Measurements from ENCODE around the gene PTX4. TPM values are rescaled to one million over a fixed set of nuclear protein-coding genes. Genes with fewer than 3 reads are reported as not detected.
"Not testable (repeated sequence)": the region's sequence is repeated elsewhere in the genome, so short reads cannot be mapped to it uniquely, and the experiment has no call there.

Gene PTX4
- total RNA-seq, 1 donor from 2014 or later: 0.35 TPM

DNA sequence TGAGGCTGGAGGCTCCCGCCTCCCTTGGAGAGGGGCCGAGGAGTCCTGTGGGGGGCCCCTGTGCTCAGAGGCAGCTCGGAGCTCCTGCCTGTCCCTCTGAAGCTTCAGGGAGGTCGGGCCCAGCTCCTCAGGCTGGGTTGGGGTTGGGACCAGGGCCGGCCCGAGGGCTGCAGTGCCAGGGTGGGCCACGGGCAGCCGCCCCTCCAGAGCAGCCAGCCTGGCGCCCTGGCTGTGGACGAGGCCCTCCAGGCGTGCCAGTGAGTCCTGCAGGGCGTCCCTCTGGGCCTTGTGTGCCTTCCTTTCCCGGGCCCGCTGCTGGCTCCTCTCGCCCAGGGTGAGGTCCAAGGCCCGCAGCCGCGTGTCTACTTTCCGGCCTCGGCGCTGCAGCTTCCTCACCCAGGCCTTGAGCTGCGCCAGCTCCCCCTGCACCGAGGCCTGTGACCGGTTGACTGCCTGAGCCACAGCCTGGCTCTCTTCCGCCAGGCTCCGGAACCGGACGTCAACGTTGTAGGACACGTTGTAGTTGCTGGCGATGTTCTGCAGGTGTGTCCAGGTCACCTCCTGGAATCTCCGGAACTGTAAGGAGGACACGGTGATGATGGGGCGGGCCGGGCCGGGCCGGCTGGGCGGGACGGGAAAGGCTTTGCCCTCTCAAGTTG, 1.2 kb downstream of the PTX4 start:
- DNase-seq (ENCODE audit: low spot score): no peak

DNA sequence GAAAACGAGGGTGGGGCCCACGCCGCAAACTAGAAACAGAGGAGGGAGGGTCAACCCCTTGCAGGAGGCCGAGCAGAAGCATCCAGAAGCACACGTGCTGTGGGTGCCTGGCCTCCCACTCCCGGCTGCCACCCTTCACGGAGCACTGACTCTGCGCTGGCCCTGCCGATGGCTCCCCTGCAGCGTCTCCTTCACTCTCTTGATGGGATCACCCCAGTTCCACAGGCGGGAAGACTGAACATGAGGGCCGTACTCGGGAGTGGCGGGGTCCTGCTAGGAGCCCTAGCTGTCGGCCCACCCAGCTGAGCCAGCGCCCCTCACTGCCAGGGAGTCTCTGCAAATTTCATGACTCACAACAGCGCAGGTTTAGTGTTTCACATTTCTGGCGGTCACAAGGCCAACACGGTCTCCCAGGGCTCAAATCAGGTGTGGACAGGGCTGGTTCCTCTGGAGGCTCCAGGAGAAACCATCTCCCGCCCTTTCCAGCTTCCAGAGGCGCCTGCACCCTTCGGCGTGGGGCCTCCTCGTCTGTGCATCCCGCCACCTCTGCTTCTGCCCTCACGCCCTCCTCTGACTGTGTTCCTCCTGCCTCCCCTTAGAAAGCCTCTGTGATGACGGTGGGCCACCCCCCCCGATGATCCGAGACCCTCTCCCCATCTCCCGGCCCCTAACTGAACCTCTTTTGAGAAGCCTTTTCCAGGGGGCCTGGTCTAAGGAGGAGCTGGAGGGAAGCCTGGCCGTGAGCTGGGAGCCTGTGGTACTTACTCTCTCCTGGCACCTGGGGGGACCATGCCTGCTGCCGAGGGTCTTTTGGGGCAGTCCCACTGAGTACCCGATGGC, 2.0 kb downstream of the PTX4 start:
- no peak for DNase-seq (ENCODE audit: low spot score)

DNA sequence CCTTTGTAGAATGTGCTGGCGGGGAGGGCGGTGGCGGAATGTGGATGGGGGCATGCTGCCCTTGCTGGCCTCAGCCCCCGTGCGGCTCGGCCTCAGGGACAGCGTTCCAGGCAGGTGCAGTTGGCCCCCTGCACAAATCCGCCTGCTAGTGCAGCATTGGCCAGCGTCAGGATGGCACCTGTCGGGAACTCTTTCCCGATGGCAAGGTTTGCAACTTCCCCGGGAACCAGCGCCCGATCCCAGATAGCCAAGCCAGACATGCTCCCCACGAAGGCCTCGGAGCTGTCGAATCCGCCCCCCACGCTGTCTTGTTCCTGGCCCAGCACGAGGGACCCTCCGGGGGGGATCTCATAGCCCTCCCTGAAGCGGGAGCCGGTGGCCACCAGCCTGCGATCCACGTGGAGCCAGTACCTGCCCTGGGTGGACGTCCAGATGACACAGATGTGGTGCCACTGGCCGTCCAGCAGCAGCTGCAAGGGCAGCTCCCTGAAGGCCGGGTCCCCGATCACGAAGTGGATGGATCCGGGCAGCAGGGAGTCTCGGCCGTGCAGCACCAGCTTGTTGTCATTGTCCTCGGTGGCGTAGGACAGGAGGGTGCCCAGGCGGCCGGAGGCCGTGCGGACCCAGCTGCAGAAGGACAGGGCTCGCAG, 2.8 kb downstream of the PTX4 start:
- DNase-seq (ENCODE audit: low spot score): no peak

DNA sequence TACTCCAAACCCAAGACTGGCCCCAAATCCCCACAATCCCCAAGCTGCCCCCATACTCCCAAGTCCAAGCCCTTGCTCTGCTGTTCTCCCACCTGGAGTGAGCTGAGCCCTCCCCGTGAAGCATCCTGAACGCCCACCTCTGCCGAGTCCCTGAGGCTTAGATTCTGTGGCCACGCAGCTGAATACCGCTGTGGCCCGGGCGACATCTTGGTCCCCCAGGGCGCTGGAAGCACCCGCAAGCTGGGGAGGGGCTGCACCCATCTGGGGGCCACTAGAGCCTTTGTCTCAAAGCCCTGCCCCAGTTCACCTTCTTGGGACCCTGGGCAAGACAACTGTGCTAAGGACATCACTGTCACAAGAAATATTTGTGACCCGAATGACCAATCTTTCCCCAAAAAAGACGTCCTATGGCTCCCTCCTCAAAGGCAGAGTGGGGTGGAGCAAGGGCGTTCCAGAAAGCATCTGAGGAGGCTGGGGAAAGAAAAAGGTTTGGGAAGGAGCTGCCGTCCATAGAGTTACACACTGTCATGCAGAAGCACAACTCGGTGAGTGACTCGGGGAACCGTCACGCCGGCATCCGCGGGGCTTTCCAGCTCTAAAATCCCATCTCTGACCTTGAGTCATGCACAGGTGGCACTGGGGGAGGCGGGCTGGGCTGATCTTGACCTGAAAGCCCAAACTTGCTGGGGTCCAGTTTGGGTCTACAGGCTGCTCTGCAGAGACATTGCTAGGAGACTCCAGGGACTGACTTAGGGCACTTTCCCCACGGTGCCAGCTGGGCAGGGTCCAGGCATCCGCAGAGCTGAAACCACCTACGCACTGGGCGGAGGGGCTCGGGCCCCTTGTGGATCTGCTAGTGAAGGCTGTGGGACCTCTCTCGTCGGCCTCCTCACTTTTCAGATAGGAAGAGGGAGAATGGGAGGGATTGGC, 6.6 kb downstream of the PTX4 start:
- no peak for DNase-seq (ENCODE audit: low spot score)

DNA sequence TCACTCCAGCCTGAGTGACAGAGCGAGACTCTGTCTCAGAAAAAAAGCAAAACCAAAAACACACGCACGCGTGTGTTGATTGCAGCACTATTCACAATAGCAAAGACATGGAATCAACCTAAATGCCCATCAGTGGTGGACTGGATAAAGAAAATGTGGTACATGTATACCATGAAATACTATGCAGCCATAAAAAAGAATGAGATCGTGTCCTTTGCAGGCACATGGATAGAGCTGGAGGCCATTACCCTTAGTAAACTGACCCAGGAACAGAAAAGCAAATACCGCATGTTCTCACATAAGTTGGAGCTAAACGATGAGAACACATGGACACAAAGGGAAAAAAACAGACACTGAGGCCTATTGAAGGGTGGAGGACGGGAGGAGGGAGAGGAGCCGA, 9.8 kb downstream of the PTX4 start:
- not testable (repeated sequence) for DNase-seq (ENCODE audit: low spot score)

DNA sequence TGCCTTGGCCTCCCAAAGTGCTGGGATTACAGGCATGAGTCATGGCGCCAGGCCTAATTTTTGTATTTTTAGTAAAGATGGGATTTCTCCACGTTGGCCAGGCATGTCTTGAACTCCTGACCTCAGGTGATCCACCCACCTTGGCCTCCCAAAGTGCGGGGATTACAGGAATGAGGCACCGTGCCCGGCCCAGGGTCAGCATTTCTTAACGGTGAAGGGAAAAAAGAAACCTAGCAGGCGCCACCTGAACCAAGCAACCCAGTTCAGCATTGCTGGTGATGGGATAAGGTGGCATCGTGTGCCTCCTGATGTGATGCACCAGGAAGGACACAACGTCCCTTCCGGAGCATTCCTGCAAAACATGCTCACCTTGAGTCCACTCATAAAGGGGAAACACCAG, 11.7 kb downstream of the PTX4 start:
- DNase-seq (ENCODE audit: low spot score): no peak

DNA sequence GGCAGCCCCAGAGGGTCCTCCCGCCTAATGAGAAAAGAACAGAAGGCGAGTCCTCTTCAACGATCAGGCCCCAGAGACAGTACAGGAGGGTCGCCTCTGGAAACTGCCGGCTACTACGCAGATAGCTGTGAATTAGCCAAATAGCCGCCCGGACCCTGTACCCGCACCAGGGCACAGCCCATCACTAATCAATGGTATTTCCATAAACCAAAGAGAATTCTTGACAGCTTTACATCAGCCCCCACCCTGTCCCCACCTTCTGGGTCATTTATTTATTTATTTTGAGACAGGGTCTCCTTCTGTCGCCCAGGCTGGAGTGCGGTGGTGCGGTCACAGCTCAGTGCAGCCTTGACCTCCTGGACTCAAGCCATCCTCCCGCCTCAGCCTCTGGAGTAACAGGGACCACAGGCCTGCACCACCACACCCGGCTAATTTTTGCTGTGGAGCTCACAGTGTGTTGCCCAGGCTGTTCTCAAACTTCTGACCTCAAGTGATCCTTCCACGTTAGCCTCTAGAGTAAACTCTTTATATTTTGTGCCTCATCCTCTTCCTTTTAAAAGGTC, 13.1 kb downstream of the PTX4 start:
- no peak for DNase-seq (ENCODE audit: low spot score)

DNA sequence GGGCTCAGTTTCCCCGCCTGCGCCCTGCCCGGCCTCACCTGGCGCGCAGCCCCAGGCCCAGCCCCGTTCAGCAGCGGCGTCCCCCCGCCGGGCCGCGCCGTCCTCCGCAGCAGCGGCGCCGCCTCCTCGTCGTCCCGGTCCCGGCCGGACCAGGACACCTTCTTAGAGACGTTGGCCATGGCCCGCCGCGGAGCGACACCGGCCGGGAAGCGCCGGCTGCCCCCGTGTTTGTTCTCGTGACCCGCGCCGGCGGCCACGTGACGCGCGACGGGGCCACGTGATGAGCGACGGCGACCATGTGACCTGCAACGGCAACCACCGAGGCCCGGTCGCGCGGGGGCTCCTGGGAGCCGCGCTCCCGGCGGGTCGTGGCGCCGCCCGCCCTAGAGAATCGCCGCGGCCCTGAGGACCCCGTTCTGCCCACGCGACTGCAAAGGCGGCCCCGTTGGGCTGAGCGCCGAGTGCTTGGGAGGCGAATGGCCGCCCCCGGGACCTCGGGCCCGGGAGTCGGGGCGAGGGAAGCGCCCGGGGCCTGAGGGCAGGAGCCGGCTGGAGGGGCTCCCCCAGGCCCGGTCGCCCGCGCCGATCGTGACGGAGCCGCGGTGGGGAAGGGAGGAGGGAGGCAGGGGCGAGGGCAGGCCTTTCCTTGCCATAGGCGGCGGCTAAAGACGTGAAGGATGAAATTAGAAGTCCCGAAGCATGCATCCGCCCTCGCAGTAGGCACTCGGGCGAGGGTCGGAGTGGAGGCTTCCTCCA, 13.8 kb downstream of the PTX4 start, which contains the start of gene CLCN7:
CLCN7 (minus strand) TSS at position 233 of the 756 bp plus-strand sequence; CDS start at position 179, 54 bp downstream.
- DNase-seq (ENCODE audit: low spot score): peak; percentile 98

DNA sequence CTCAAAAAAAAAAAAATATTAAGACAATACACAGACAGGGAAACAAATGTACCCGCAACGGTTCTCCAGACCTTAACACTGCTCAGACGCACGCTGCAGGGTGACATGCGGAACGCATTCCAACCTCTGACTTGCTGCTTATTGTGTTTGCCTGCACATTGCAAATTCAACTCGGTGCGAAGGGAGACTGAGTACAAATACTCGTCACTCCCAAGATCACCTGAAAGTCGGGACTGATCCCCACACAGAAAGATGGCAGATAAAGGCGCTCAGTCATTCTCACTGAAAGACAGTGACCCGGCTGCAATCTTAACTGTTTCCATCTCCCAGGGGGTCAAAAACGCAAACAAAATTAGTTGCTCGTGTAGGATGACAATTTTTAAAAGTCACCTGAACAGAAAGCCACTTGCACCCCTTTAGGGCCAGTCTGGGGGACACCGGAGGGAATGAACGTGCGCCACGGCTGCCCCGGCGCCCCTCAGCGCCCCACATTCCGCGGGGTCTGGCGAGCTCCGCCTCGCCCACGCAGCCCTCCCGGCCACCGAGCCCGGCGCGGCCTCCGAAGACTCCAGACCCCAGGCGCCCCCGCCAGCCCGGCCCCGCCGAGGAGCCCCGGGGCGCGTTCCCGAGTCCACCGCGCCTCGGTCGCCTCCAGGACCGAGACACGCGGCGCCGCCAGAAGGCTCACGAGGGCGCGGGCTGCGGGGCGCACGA, 14.5 kb downstream of the PTX4 start:
- no peak for DNase-seq (ENCODE audit: low spot score)

DNA sequence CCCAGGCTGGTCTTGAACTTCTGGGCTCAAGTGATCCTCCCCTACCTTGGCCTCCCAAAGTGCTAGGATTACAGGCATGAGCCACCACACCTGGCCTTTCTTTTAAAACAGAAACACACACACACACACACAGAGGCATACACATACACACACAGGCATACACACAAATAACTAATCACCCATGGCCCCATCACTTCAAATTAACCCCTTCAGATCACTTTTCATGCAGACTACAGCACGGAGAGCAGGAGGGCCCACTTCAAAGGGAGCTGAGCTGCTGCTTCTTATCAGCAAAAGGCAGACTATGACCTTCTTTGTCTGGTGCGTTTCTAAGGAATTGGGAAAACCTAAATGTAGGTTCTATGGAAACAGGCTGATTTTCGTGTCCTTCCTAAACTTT, 15.8 kb downstream of the PTX4 start:
- no peak for DNase-seq (ENCODE audit: low spot score)

DNA sequence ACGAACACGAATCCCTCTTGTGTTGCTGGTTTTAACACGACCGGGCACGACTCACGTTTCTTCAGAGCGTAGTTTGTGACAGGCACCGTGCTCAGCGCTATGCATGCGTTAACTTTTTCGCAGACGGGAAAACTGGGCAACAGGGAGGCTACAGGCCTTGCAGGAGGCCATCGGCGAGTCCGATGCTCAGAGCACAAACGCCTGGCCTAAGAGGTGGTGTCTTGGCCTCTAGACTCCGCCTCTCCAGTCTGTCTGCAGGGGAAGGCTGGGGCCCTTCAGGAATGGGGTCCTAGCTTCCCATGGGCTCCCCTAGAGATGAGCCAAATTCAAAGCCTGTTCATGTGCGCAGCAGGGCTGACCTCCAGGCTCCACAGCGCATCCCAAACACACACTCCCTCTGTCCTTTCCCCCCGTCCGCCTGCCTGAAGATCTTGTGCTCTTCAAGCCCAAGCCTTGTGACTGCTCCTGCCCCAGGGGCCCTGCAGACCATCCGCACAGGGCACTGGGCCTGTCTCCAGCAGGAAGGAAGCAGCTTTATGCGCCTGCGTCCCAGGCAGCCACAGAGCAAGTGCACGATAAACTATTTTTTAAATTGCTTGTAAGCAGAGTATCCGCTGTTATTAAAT, 17.1 kb downstream of the PTX4 start:
- no peak for DNase-seq (ENCODE audit: low spot score)

DNA sequence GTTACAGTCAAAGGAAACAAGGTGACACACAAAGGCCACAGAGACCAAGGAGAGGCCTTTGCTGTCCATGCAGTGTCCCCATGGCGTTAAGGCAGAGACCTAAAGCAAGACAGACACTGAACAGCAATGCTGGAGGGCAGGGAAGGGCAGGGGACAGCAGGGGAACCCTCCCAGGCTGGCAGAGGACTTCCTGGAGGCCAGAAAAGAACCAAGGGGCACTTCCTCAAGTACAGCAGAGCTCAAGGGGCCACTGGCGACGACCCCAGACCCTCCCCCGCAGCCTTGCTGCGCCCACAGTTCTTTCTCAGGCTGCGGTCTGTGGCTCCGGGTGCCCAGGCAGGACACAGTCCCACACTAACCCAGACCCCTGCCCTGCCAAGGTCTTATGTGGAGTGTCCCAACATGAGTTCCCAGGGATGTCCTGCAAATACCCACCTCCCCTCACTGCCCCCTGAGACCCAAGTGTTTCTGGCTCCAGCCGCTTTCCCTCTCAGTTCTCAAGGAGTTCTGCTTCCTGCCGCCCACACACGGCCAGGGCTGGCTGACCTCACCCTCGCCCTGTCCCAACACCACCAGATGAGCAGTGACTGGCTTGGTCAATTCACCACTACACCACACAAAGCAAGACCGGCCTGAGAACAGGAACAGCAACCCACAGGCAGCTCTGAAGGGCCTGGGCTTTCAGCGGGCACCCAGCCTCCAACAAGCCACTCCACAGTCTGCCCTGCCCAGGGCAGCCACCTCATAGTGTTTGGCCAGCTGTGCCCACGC, 18.1 kb downstream of the PTX4 start:
- no peak for DNase-seq (ENCODE audit: low spot score)

DNA sequence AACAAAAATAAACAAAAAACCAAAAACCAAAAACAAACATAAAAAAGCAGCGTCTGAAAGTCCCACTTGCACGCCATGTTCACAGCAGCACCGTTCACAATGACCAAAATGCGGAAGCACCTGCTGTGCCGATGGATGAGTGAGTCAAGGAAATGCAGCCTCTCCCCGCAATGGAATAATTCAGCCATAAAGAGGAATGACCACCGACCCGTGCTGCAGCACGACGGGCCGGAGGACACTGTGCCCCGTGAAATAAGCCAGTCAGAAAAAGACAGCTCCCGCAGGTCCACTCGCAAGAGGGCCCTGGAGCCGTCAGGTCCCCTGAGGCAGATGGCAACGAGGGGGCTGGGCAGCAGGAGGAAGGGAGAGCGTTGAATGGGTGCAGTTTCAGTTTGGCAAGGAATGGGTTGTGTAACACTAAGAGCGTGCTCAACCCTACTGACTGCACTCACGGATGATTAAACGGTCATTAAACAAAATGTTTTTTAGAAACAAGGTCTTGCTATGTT, 19.0 kb downstream of the PTX4 start:
- no peak for DNase-seq (ENCODE audit: low spot score)

DNA sequence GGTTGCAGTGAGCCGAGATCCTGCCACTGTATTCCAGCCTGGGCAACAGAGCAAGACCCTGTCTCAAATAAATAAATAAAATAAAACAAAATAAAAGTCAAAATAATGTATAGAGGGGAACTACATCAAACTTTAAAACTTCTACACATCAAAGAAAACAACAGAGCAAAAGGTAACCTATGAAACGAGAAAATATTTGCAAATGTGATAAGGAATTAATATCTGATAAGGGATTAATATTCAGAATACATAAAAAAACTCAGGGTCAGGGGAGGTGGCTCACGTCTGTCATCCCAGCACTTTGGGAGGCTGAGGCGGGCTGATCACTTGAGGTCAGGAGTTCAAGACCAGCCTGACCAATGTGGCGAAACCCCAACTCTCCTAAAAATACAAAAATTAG, 19.6 kb downstream of the PTX4 start:
- not testable (repeated sequence) for DNase-seq (ENCODE audit: low spot score)

DNA sequence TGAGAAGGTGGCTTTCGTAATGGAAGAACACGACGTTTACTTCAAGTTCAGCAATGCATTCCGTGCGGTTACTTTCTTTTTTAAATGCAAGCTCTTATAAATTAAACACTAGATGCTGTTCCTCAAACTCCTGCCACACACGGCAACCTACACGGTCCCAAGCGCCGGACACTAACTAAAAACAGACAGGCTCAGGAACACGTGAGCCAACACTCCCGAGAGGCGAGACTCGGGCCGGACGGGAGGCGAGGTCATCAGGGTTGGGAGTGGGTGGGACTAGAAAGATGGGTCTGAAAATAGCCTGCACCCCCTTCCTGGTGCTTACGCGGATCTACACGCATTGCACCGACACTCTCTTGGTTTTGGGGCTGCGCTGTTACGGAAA, 20.3 kb downstream of the PTX4 start:
- no peak for DNase-seq (ENCODE audit: low spot score)

DNA sequence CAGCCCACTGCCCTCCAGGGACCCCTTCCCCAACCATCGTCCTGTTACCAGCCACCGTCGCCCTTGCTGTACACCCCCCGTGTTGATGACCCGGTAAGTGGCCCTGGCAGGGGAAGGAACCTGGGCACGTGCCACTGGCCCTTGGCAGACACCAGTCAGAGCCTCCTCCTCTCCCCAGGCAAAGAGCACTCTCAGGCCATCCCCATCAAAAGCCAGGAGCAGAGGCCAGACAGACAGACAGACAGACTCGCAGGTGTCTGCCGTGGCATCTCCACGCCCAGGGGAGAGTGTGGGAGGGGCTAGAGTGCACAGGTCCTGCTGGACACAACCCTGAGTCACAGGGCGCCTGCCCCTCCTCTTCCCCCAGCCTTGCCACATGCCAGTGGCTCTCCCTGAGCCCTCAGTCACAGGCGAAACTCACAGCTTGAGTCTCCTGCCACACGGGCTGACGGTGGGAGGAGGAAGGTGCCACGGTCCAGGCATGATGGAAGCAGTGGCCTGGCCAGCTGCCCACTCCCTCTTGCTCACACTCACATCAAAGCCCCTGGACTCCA, 21.7 kb downstream of the PTX4 start:
- DNase-seq (ENCODE audit: low spot score): no peak

DNA sequence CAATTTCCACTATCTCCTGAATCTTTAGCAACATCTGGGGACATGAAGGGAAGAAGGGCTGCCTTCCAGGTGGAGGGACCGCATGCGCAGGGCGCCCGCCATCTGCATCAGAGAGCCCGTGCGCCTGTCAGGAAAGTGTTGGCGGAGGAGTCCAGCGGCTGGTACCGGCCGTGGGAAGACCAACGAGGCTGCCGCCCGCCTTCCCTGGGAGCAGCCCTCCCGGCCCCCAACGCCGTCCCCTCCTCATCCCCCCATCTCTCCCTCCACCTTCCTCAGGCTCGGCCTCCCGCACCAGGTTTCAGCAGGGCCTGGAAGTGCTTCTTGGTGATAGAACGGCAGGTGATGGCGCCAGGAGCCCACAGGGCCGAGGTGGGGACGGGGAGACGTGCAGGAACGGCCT, 22.7 kb downstream of the PTX4 start:
- DNase-seq (ENCODE audit: low spot score): no peak

DNA sequence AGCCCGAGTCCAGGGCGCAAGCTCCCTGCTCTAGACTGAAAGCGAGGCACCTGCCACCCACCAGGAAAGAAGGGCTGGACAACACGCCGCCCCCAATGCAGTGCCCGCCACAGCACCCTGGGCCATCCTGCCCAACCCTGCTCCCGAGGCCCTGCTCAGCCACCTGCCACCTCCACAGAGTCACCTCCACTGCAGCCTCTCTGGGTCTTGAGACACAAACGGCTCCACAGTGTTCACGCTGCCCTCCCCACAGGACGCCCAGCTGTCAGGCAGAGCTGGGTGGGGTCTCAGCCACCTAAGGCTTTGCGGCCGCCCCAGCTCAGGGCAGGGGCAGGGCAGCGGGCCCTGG, 23.2 kb downstream of the PTX4 start:
- DNase-seq (ENCODE audit: low spot score): no peak
